Choroid plexus epithelial cell (primary cell): ENCODE results near the gene EHMT1.

Experiments
- DNase-seq: peaks from one replicate; pipeline ENCODE4 v3.0.0-alpha.2; 2010; ENCODE audit warnings: low read depth
- H3K4me3 ChIP-seq: 2 replicates; pipeline ENCODE4 v1.5.1; 2011; ENCODE audit warnings: low read depth, mild to moderate bottlenecking, control low read depth, low read length, moderate library complexity
- CTCF ChIP-seq: conservative IDR thresholded peaks from 2 replicates; pipeline ENCODE4 v1.5.1; 2011; ENCODE audit warnings: low read depth, mild to moderate bottlenecking, control low read depth, inconsistent platforms, low read length, moderate library complexity

Gene EHMT1

GRCh38 chr9:137694236-137694959 lies 75.6 kb downstream of the EHMT1 start:
- H3K4me3 ChIP-seq = no peak overlapping the region
- DNase-seq = no peak
- TF ChIP-seq CTCF = no peak

- DNase-seq = peak; percentile 62
- no peak overlapping the region for H3K4me3 ChIP-seq
- TF ChIP-seq CTCF = peak; percentile 81
These were observed 76.4 kb downstream of the EHMT1 start for GRCh38 chr9:137694962-137695875.

- TF ChIP-seq CTCF = no peak
- DNase-seq = no peak
- H3K4me3 ChIP-seq = no peak overlapping the region
These were observed 77.5 kb downstream of the EHMT1 start for GRCh38 chr9:137696136-137696925.

GRCh38 chr9:137697193-137697592 lies 78.4 kb downstream of the EHMT1 start:
- TF ChIP-seq CTCF = no peak
- no peak for DNase-seq
- H3K4me3 ChIP-seq = no peak overlapping the region

GRCh38 chr9:137697832-137698231 lies 79.0 kb downstream of the EHMT1 start:
- H3K4me3 ChIP-seq = no peak overlapping the region
- TF ChIP-seq CTCF = no peak
- DNase-seq = no peak

GRCh38 chr9:137700911-137701310 lies 82.1 kb downstream of the EHMT1 start:
- H3K4me3 ChIP-seq = no peak overlapping the region
- TF ChIP-seq CTCF = no peak
- no peak for DNase-seq
